NB4 (cell line): Measurements from ENCODE around the gene PSMC4.
A peak's percentile ranks its signal among the peaks of the same experiment; 100 is the strongest.

Source experiments
- DNase-seq: peaks from one replicate; pipeline ENCODE4 v3.0.0; 2010; ENCODE audit warnings: low read depth
- H3K4me3 ChIP-seq: one replicate; pipeline ENCODE4 v1.5.1; 2011; ENCODE audit warnings: mild to moderate bottlenecking, low read depth, low read length, moderate library complexity
- MYC ChIP-seq: IDR thresholded peaks from 2 replicates; pipeline ENCODE4 v1.6.1; 2011; ENCODE audit warnings: low read depth, low read length
- POLR2A ChIP-seq: IDR thresholded peaks from 2 replicates; pipeline ENCODE4 v1.6.1; 2011; ENCODE audit warnings: mild to moderate bottlenecking; ENCODE audit not compliant: insufficient read length; ENCODE audit errors: extremely low read depth
- TF ChIP-seq, protein P1 (sequence below): IDR thresholded peaks from one replicate; pipeline ENCODE4 v1.5.1; 2012; ENCODE audit warnings: low read depth, low read length
- TF ChIP-seq, protein P2 (sequence below): IDR thresholded peaks from 2 replicates; pipeline ENCODE4 v1.6.1; 2011; ENCODE audit warnings: low read depth, low read length

The PSMC4 gene

DNA sequence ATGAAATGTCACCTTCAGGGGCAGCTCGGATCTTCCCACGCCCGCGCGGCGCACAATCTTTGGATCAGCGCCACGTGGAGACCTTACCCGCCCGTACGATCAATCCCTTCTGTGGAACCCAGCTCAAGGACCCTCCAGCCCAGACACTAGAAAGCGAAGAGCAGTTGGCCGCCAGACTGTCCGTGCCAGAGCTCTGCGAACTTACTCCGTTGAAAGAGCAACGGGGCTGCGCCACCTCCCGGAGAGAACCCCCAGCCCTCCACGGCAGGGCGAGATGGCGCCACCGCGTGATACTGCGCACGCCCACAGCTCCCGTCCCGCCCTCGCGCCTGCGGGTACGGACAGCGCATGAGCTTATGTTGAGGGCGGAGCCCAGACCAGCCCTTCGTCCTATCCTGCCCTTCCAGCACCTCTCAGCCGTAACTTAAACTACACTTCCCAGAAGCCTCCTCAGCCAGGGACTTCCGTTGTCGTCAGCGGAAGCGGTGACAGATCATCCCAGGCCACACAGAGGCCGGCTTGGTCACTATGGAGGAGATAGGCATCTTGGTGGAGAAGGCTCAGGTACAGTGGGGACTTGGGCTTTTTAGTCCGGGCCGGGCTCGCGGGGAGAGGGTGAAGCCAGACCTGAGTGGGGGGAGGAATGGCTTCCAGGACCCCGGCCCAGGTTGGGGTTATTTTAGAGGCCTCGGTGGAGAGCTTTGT is at the start of gene PSMC4:
Gene PSMC4 (plus strand): TSS at position 491 of the 705 bp plus-strand sequence. CDS start 38 bp downstream, at position 529.
- DNase-seq = peak; percentile 97
- TF ChIP-seq POLR2A (peak; percentile 34), MYC (peak; percentile 82)
- TF ChIP-seq, protein P1, sequence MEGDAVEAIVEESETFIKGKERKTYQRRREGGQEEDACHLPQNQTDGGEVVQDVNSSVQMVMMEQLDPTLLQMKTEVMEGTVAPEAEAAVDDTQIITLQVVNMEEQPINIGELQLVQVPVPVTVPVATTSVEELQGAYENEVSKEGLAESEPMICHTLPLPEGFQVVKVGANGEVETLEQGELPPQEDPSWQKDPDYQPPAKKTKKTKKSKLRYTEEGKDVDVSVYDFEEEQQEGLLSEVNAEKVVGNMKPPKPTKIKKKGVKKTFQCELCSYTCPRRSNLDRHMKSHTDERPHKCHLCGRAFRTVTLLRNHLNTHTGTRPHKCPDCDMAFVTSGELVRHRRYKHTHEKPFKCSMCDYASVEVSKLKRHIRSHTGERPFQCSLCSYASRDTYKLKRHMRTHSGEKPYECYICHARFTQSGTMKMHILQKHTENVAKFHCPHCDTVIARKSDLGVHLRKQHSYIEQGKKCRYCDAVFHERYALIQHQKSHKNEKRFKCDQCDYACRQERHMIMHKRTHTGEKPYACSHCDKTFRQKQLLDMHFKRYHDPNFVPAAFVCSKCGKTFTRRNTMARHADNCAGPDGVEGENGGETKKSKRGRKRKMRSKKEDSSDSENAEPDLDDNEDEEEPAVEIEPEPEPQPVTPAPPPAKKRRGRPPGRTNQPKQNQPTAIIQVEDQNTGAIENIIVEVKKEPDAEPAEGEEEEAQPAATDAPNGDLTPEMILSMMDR = peak; percentile 56
- TF ChIP-seq, protein P2, sequence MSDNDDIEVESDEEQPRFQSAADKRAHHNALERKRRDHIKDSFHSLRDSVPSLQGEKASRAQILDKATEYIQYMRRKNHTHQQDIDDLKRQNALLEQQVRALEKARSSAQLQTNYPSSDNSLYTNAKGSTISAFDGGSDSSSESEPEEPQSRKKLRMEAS = no peak

DNA sequence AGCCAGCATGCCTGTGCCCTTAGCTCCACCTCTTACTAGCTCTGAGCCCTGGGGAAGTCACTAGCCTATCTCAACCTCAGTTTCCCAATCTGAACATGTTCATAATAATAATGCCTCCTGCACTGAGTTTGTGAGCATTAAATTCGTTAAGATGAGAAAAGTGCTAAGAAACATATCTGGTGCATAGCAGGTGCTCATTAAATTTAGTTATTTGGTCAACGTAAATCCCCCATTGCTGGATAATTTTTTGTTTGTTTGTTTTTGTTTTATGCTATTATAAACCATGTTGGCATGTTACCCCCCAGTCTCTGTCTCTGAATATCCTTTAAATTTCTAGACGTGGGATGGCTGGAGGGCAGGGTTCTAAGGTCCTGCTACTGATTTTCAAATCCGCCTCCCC is 47.1 kb upstream of the PSMC4 start:
- DNase-seq = no peak
- H3K4me3 ChIP-seq = no peak overlapping the region
- TF ChIP-seq, protein P2 = no peak
- TF ChIP-seq POLR2A = no peak
- TF ChIP-seq, protein P1 = no peak
- TF ChIP-seq MYC = no peak

More for the DNA sequence above, at the start of gene PSMC4:
- H3K4me3 ChIP-seq = peak within 1 kb of the TSS; percentile 90

DNA sequence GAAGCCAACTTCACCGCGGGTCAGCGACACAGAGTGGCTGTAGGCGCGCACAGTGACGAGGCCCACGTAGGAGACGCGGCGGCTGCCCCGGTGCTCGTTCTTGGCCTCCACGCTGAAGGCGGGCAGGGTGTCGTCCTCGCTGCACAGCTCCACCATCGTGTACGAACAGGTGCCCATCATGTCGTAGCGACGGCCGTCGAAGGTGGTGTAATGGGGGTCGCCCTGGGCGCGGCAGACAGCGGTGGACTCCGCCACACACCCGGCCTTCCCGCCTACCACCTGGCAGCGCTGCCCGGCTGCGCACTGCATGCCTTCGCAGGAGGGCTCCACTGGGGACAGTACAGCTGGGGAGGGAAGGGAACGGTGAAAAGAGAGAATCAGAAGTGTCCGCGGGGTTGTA is 46.6 kb upstream of the PSMC4 start:
- no peak overlapping the region for H3K4me3 ChIP-seq
- no peak for DNase-seq
- TF ChIP-seq POLR2A = no peak
- no peak for TF ChIP-seq MYC
- TF ChIP-seq, protein P2 = no peak
- TF ChIP-seq, protein P1 = no peak

DNA sequence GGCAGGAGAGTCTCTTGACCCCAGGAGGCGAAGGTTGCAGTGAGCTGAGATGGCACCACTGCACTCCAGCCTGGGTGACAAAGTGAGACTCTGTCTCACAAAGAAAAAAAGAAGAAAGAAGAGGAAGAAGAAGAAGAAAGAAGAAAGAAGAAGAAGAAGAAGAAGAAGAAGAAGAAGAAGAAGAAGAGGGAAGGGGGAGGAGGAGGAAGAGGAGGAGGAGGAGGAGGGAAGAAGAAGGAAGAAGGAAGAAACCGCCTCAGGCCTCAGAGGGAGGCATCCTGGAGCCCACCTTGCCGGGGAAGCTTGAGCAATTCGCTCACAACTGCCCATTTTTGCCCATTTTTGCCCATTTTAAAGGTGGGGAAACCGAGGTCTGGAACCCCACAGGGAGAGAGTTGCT is 46.0 kb upstream of the PSMC4 start:
- TF ChIP-seq, protein P1 = no peak
- TF ChIP-seq POLR2A (no peak), MYC (no peak)
- no peak overlapping the region for H3K4me3 ChIP-seq
- no peak for DNase-seq

DNA sequence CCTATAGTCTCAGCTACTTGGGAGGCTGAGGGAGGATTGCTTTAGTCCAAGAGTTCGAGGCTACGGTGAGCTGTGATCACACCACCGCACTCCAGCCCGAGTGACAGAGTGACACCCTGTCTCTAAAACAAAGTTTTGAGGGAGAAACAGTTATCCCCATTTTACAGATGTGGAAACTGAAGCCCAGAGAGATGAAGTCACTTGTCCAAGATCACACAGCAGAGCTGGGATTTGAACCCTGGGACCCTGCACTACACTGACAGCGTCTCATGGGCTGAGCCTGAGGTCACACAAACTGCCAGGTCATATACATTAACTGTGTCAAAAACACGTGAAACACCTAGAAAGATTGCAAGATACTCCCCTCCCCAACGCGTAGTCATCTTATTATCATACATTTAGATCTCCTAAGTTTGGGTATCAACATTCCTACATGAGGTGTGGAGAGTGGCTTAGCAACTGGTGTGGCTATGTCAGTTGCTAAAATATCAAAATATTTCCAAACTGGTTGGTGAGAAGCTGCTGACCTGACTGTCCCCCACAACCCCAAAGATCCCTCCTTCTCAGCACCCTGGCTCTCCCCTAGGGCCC is 44.7 kb upstream of the PSMC4 start:
- no peak for DNase-seq
- TF ChIP-seq, protein P2 = no peak
- TF ChIP-seq POLR2A (no peak), MYC (no peak)
- TF ChIP-seq, protein P1 = no peak
- H3K4me3 ChIP-seq = no peak overlapping the region

DNA sequence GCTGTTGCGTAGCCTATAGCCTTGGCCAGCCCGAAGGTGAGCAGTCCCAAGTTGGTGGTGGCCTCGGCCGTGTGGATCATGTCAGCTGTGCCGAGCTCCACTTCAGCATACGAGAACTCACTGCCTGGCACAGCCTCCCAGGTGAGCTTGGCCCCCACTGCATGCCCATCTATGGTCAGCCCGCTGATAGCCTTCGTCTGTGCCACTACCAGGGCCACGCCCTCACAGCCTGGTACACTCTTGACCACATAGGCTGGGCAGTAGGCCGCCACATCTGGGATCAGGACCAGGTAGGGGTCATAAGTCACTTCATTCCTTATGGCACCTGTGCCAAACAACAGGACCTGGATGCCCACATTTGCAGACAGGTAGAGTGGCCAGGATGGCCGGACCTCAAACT is 43.9 kb upstream of the PSMC4 start:
- no peak overlapping the region for H3K4me3 ChIP-seq
- no peak for DNase-seq
- no peak for TF ChIP-seq POLR2A
- TF ChIP-seq, protein P2 = no peak
- no peak for TF ChIP-seq MYC
- TF ChIP-seq, protein P1 = no peak
